Upper lobe of right lung (tissue), 1 donor: Measurements from ENCODE around the gene YPEL1. TPM values are rescaled to one million over a fixed set of nuclear protein-coding genes. Genes with fewer than 3 reads are reported as not detected.

Experiments
- ATAC-seq: fragments of 200-7000 bp; cut with Tn5 transposase; one replicate; pipeline ENCODE4 v1.9.1; 2020; ENCODE audit warnings: mild to moderate bottlenecking, moderate library complexity
- DNase-seq: peaks from one replicate; pipeline ENCODE4 v3.0.0-alpha.2; 2020
- H3K27ac ChIP-seq: fragments of 200-600 bp; one replicate; pipeline ENCODE4 v1.8.0; 2022
- H3K27me3 ChIP-seq: fragments of 200-600 bp; one replicate; pipeline ENCODE4 v1.8.0; 2022; ENCODE audit warnings: mild to moderate bottlenecking
- H3K36me3 ChIP-seq: fragments of 200-600 bp; one replicate; pipeline ENCODE4 v1.8.0; 2022
- H3K4me1 ChIP-seq: fragments of 200-600 bp; one replicate; pipeline ENCODE4 v1.8.0; 2022
- H3K4me3 ChIP-seq: fragments of 200-600 bp; one replicate; pipeline ENCODE4 v1.8.0; 2022; ENCODE audit warnings: mild to moderate bottlenecking
- H3K9me3 ChIP-seq: fragments of 200-600 bp; one replicate; pipeline ENCODE4 v1.8.0; 2022
- intact Hi-C: fragments of 100-400 bp; cut with DNase I; formaldehyde crosslinking; loops from one replicate; pipeline ENCODE4 v1.11.0; 2022
- total RNA-seq: library from RNA; stranded (reverse); fragmentation: NEBNext Ultra II Directional; extraction: Animal tissue kit (Norgen Biotek cat#: 25700); gene quantifications from one replicate; pipeline ENCODE4 v1.2.1, GENCODE V29; 2021
- TF ChIP-seq, protein P1 (sequence below): fragments of 200-600 bp; IDR thresholded peaks from one replicate; pipeline ENCODE4 v1.8.0; 2022; ENCODE audit warnings: antibody characterized with exemption
- donor health status: DM: no; HTN: yes; CAD: no; lungs with severe emphysema.

The YPEL1 gene
- total RNA-seq, 1 donor from 2014 or later = 6.7 TPM

DNA sequence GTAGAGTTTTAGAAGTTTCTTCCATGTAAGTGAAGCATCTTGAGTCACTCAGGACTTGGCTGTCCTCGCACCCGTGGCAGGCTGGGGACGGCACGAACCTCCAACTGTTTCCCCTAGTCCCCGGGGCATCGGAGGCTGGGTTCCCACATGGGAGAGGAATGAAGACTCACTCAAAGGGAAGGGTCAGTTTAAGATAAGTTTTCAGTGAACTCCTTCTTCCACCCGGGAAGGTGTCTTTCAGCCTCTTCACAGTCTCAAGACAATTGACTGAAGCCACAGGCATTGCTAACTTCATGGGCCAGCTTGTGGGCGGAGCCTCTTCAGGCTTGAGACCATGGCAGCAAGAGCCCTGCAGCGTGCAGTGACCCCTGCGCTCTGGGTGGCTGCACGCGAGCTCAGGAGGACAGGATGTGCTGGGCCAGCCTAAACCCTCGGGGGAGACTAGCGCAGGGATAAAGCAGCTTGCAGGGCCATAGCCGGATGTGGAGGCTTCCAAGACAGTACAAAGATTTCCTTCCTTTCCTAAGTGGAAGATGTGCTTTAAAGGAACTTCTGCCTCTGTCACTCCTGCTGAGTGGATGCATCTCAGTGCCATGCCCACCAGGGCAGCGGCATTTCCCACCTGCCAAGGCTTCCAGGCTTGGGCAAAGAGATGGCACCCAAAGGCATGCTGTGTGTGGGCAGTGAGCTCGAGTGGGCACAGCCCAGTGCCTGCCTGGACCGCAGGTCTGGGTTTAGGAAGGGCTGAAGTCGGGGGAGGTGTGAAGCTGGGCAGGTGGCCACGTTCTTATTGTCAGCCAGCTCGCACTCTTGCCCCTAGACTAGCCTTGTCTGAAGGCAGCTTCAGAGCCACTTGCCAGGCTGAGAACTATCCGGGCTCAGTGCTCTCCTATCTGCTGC lies 36.9 kb downstream of the YPEL1 start:
- Histone ChIP-seq H3K9me3 (no peaks in the 10 kb centered on the region), H3K36me3 (peaks cover 62% of the 10 kb centered on the region), H3K27me3 (no peaks in the 10 kb centered on the region), H3K27ac (peak overlapping the region; percentile 52), H3K4me1 (peaks cover 10% of the 10 kb centered on the region), H3K4me3 (no peak overlapping the region)
- DNase-seq (no peak), ATAC-seq (peak; percentile 46)
- intact Hi-C loops = no loop called here
- TF ChIP-seq, protein P1, sequence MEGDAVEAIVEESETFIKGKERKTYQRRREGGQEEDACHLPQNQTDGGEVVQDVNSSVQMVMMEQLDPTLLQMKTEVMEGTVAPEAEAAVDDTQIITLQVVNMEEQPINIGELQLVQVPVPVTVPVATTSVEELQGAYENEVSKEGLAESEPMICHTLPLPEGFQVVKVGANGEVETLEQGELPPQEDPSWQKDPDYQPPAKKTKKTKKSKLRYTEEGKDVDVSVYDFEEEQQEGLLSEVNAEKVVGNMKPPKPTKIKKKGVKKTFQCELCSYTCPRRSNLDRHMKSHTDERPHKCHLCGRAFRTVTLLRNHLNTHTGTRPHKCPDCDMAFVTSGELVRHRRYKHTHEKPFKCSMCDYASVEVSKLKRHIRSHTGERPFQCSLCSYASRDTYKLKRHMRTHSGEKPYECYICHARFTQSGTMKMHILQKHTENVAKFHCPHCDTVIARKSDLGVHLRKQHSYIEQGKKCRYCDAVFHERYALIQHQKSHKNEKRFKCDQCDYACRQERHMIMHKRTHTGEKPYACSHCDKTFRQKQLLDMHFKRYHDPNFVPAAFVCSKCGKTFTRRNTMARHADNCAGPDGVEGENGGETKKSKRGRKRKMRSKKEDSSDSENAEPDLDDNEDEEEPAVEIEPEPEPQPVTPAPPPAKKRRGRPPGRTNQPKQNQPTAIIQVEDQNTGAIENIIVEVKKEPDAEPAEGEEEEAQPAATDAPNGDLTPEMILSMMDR = no peak

DNA sequence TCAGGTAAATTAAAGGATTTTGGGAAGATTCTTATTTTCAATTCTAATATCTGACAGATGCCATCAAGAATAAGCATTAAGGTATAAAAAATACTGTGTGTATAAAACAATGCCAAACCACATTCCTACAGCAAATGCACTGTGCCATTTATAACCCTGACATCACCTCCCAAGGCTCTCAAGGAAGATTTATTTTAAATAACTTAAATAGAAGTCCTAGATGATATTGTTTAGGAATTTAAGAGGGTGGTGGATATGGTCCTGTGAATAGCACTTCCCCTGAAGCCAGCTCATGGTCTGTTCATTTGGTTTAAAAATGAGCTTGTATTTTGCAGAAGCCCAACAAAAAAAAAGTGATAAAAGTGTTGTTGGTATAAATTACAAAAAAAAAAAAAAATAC lies 37.7 kb downstream of the YPEL1 start:
- TF ChIP-seq, protein P1 = no peak
- Histone ChIP-seq H3K4me3 (no peak overlapping the region), H3K36me3 (peaks cover 68% of the 10 kb centered on the region), H3K27ac (no peak overlapping the region), H3K4me1 (peaks cover 10% of the 10 kb centered on the region), H3K27me3 (no peaks in the 10 kb centered on the region), H3K9me3 (no peaks in the 10 kb centered on the region)
- ATAC-seq (no peak), DNase-seq (no peak)
- intact Hi-C loops = no loop called here

DNA sequence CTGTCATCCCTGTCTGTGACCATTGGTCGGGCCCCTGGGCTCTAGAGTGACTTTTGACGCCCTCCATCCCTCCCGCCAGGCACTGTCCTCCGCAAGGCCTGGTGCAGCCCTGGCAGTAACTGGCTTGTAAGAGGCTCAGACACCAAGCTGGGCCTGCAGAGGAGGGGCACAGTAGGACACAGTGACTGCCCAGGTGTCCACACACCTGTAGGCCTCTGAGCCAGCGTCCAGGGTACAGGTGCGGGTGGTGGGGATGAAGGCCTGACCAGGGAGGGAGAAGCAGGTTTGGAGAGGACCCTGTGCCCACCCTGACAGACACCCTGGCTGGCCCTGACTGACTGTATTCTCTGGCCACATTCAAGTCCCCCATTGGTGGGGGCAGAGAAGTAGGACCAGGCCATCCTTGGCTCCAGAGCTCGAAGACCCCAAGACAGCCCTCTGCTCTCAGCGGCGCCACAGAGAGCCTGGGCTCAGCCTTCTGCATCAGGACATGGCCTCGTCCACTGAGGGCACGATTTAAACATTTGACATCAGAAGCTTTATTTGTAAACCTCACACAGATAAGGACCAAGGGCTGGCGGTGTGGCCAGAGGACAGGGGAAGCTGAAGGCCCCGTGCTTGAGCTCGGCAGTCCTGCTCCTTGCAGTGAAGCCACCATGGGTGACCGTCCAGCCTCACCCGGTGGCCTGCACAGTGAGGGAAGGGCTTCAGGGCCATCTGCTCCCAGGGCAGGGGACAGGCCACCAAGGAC lies 38.4 kb downstream of the YPEL1 start:
- Histone ChIP-seq H3K27ac (no peak overlapping the region), H3K9me3 (no peaks in the 10 kb centered on the region), H3K4me1 (peaks cover 10% of the 10 kb centered on the region), H3K27me3 (no peaks in the 10 kb centered on the region), H3K4me3 (no peak overlapping the region), H3K36me3 (peaks cover 72% of the 10 kb centered on the region)
- no peak for DNase-seq
- intact Hi-C loops = no loop called here
- ATAC-seq = no peak
- TF ChIP-seq, protein P1 = no peak

DNA sequence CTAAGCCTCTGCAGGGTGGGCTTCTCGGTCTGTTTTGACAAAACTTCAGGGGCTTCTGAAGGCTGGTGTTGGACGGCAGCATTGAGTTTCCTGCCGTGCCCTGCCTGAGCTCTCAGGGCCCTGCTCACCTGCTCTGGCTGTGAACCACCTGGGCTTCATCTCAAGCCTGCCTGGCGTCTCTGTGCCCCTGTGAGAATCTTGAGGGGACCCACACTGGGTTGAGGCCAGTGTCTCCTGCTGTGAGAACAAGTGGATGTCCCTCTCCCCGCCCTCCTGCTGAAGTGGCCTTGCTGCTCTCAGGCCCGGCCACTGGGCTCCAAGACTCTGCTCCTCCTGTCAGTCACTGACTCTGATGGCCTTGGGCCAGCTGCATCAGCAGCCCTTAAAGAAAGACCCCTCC lies 39.5 kb downstream of the YPEL1 start:
- Histone ChIP-seq H3K9me3 (no peaks in the 10 kb centered on the region), H3K27me3 (no peaks in the 10 kb centered on the region), H3K4me3 (no peak overlapping the region), H3K27ac (no peak overlapping the region), H3K4me1 (peaks cover 10% of the 10 kb centered on the region), H3K36me3 (peaks cover 72% of the 10 kb centered on the region)
- TF ChIP-seq, protein P1 = no peak
- ATAC-seq (no peak), DNase-seq (no peak)
- intact Hi-C loops = no loop called here

DNA sequence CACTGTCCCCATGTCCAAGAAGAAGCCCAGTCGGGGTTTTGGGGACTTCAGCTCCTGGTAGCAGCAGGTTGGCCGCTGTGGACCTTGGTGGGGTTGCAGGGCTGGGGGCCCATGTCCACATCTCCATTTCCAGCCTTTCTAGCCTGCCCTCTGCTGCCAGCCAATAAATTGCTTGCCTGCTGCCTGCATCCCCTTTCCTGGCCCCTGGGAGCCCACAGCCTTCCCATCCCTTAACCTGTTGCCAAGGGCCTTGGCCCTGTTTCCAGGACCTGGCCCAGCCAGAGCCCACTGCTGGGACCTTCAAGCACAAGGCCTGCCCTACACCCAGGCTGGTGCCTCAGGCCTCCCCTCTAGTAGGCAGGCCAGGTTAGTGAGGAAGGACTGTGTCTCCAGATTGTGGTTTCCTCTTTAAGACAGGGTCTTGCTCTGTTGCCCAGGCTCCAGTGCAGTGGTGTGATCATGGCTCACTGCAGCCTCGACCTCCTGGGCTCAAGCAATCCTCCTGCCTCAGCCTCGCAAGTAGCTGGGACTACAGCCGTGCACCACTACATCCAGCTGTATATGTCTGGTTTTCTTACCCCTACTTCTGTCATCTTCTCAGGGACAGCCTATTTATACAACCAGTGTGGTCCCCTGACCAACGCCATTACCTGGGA lies 40.0 kb downstream of the YPEL1 start:
- H3K27me3 ChIP-seq = no peaks in the 10 kb centered on the region
- TF ChIP-seq, protein P1 = no peak
- intact Hi-C loops = no loop called here

More for the DNA sequence above, 40.0 kb downstream of the YPEL1 start:
- Histone ChIP-seq H3K9me3 (no peaks in the 10 kb centered on the region), H3K4me1 (peaks cover 10% of the 10 kb centered on the region), H3K4me3 (no peak overlapping the region), H3K27ac (no peak overlapping the region), H3K36me3 (peaks cover 71% of the 10 kb centered on the region)
- DNase-seq (no peak), ATAC-seq (no peak)
